Memory B cell (primary cell): ENCODE measurements around the gene WDR62.
A peak's percentile ranks its signal among the peaks of the same experiment; 100 is the strongest.

Experiments used
- ATAC-seq: fragments of 150-1000 bp; cut with Tn5 transposase; 2 replicates; pipeline ENCODE4 v1.10.0; 2021; ENCODE audit warnings: low read depth, mild to moderate bottlenecking, moderate library complexity
- DNase-seq, 2 donors: peaks; one replicate each; pipeline ENCODE4 v3.0.0; 2022; ENCODE audit warnings: low spot score in 2 of 2
- H3K27ac Mint-ChIP-seq: one replicate; pipeline ENCODE4 v1.8.0; 2022; ENCODE audit warnings: mild to moderate bottlenecking, moderate library complexity, mixed read lengths
- H3K27me3 Mint-ChIP-seq: one replicate; pipeline ENCODE4 v1.8.0; 2022; ENCODE audit warnings: mixed read lengths
- H3K36me3 Mint-ChIP-seq: one replicate; pipeline ENCODE4 v1.8.0; 2022; ENCODE audit warnings: mild to moderate bottlenecking, mixed read lengths
- H3K4me1 Mint-ChIP-seq: one replicate; pipeline ENCODE4 v1.8.0; 2022; ENCODE audit warnings: mixed read lengths
- H3K4me3 Mint-ChIP-seq: one replicate; pipeline ENCODE4 v1.8.0; 2022; ENCODE audit warnings: mild to moderate bottlenecking, moderate library complexity, mixed read lengths
- H3K9me3 Mint-ChIP-seq: one replicate; pipeline ENCODE4 v1.8.0; 2022; ENCODE audit warnings: mixed read lengths

The WDR62 gene

GRCh38 chr19:36140304-36141038 lies 85.8 kb downstream of the WDR62 start:
- peak overlapping the region; percentile 73 for H3K27ac Mint-ChIP-seq
- H3K36me3 Mint-ChIP-seq = peaks cover 22% of the 10 kb centered on the region
- peak overlapping the region; percentile 98 for H3K4me3 Mint-ChIP-seq
- no peaks in the 10 kb centered on the region for H3K27me3 Mint-ChIP-seq
- H3K9me3 Mint-ChIP-seq = peaks cover 4% of the 10 kb centered on the region
- peaks cover 14% of the 10 kb centered on the region for H3K4me1 Mint-ChIP-seq
- DNase-seq = peak; percentile 11 to 52
- ATAC-seq = peak; percentile 8

- Mint-ChIP-seq H3K9me3 (peaks cover 4% of the 10 kb centered on the region), H3K4me1 (peaks cover 15% of the 10 kb centered on the region), H3K27ac (peak overlapping the region; percentile 73), H3K27me3 (no peaks in the 10 kb centered on the region), H3K36me3 (peaks cover 29% of the 10 kb centered on the region), H3K4me3 (peak overlapping the region; percentile 98)
- DNase-seq (peak; percentile 93 to 94), ATAC-seq (peak; percentile 73)
These were observed 86.6 kb downstream of the WDR62 start for GRCh38 chr19:36141039-36141927.

- DNase-seq (no peak), ATAC-seq (no peak)
- H3K4me1 Mint-ChIP-seq = peaks cover 14% of the 10 kb centered on the region
- H3K27ac Mint-ChIP-seq = peak overlapping the region; percentile 73
- peaks cover 35% of the 10 kb centered on the region for H3K36me3 Mint-ChIP-seq
- H3K4me3 Mint-ChIP-seq = peak overlapping the region; percentile 32
- H3K27me3 Mint-ChIP-seq = no peaks in the 10 kb centered on the region
- H3K9me3 Mint-ChIP-seq = peaks cover 4% of the 10 kb centered on the region
These were observed 87.3 kb downstream of the WDR62 start for GRCh38 chr19:36142046-36142445.

GRCh38 chr19:36142496-36142895 lies 87.8 kb downstream of the WDR62 start:
- no peaks in the 10 kb centered on the region for H3K27me3 Mint-ChIP-seq
- H3K9me3 Mint-ChIP-seq = peaks cover 4% of the 10 kb centered on the region
- ATAC-seq (no peak), DNase-seq (no peak)
- peaks cover 14% of the 10 kb centered on the region for H3K4me1 Mint-ChIP-seq
- peak overlapping the region; percentile 43 for H3K4me3 Mint-ChIP-seq
- peak overlapping the region; percentile 21 for H3K27ac Mint-ChIP-seq
- H3K36me3 Mint-ChIP-seq = peaks cover 38% of the 10 kb centered on the region

- Mint-ChIP-seq H3K4me1 (peaks cover 14% of the 10 kb centered on the region), H3K27ac (no peak overlapping the region), H3K9me3 (peaks cover 4% of the 10 kb centered on the region), H3K36me3 (peaks cover 50% of the 10 kb centered on the region), H3K27me3 (no peaks in the 10 kb centered on the region), H3K4me3 (no peak overlapping the region)
- ATAC-seq (no peak), DNase-seq (no peak)
These were observed 89.9 kb downstream of the WDR62 start for GRCh38 chr19:36144624-36145023.

- H3K4me3 Mint-ChIP-seq = no peak overlapping the region
These were observed 95.1 kb downstream of the WDR62 start for GRCh38 chr19:36149673-36150406.

GRCh38 chr19:36150586-36150985 lies 95.9 kb downstream of the WDR62 start:
- DNase-seq (no peak), ATAC-seq (no peak)
- no peaks in the 10 kb centered on the region for H3K27me3 Mint-ChIP-seq
- no peak overlapping the region for H3K4me3 Mint-ChIP-seq
- H3K4me1 Mint-ChIP-seq = peaks cover 4% of the 10 kb centered on the region
- H3K36me3 Mint-ChIP-seq = peaks cover 41% of the 10 kb centered on the region
- H3K9me3 Mint-ChIP-seq = no peaks in the 10 kb centered on the region
- H3K27ac Mint-ChIP-seq = no peak overlapping the region

More at GRCh38 chr19:36149673-36150406, 95.1 kb downstream of the WDR62 start:
- DNase-seq (no peak), ATAC-seq (no peak)
- H3K36me3 Mint-ChIP-seq = peaks cover 44% of the 10 kb centered on the region
- no peaks in the 10 kb centered on the region for H3K9me3 Mint-ChIP-seq
- H3K27me3 Mint-ChIP-seq = no peaks in the 10 kb centered on the region
- no peak overlapping the region for H3K27ac Mint-ChIP-seq
- peaks cover 4% of the 10 kb centered on the region for H3K4me1 Mint-ChIP-seq

GRCh38 chr19:36151144-36152018 lies 96.7 kb downstream of the WDR62 start:
- Mint-ChIP-seq H3K4me3 (no peak overlapping the region), H3K27ac (no peak overlapping the region), H3K36me3 (peaks cover 34% of the 10 kb centered on the region), H3K4me1 (peaks cover 2% of the 10 kb centered on the region), H3K9me3 (no peaks in the 10 kb centered on the region), H3K27me3 (no peaks in the 10 kb centered on the region)
- no peak for DNase-seq
- ATAC-seq = no peak

GRCh38 chr19:36152019-36152351 lies 97.3 kb downstream of the WDR62 start:
- no peak for DNase-seq
- Mint-ChIP-seq H3K36me3 (peaks cover 30% of the 10 kb centered on the region), H3K9me3 (no peaks in the 10 kb centered on the region), H3K4me3 (no peak overlapping the region), H3K27ac (no peak overlapping the region), H3K4me1 (no peaks in the 10 kb centered on the region), H3K27me3 (no peaks in the 10 kb centered on the region)
- ATAC-seq = no peak

- Mint-ChIP-seq H3K27ac (no peak within 1 kb of the TSS), H3K36me3 (peaks cover 28% of the 10 kb centered on the region), H3K4me3 (no peak within 1 kb of the TSS), H3K9me3 (no peaks in the 10 kb centered on the region), H3K4me1 (no peaks in the 10 kb centered on the region), H3K27me3 (no peaks in the 10 kb centered on the region)
- no peak for ATAC-seq
- DNase-seq = no peak
These were observed 97.8 kb downstream of the WDR62 start, which contains the start of gene COX7A1 for GRCh38 chr19:36152352-36153091. Gene COX7A1, minus strand, starts transcription at chr19:36152447. Its CDS starts 40 bp downstream, at chr19:36152407.

- no peak for ATAC-seq
- Mint-ChIP-seq H3K4me1 (no peaks in the 10 kb centered on the region), H3K4me3 (no peak overlapping the region), H3K9me3 (no peaks in the 10 kb centered on the region), H3K27ac (no peak overlapping the region), H3K36me3 (peaks cover 26% of the 10 kb centered on the region), H3K27me3 (no peaks in the 10 kb centered on the region)
- DNase-seq = no peak
These were observed 98.4 kb downstream of the WDR62 start for GRCh38 chr19:36153126-36153525.
